CD8-positive, alpha-beta memory T cell (primary cell): ENCODE measurements around the gene BEST4. TPM values are rescaled to one million over a fixed set of nuclear protein-coding genes. Genes with fewer than 3 reads are reported as not detected.
"Not testable (repeated sequence)": the region's sequence is repeated elsewhere in the genome, so short reads cannot be mapped to it uniquely, and the experiment has no call there.

Experiments used
- CTCF ChIA-PET: fragments of 350-600 bp; sonication (Branson Sonifier 250); formaldehyde crosslinking; loops from one replicate; lab custom pipeline; 2021; ENCODE audit warnings: antibody characterized with exemption; lab: Charles Lee
- POLR2A ChIA-PET: fragments of 350-600 bp; sonication (Branson Sonifier 250); formaldehyde crosslinking; loops from one replicate; lab custom pipeline; 2021; ENCODE audit warnings: antibody characterized with exemption; lab: Charles Lee
- DNase-seq, 5 donors: peaks; one replicate each; pipeline versions ENCODE4 v3.0.0 to v3.0.0-alpha.2; 2020 to 2022; ENCODE audit warnings: mixed read lengths in 1 of 5
- H3K27ac ChIP-seq: one replicate; pipeline ENCODE4 v1.7.0; 2013; ENCODE audit warnings: low read depth, mild to moderate bottlenecking, low read length, moderate library complexity
- H3K27me3 ChIP-seq: 2 replicates; pipeline ENCODE4 v1.7.0; 2013; ENCODE audit warnings: low read length, mild to moderate bottlenecking; ENCODE audit not compliant: insufficient read depth, poor library complexity, severe bottlenecking
- H3K36me3 ChIP-seq: 2 replicates; pipeline ENCODE4 v1.7.0; 2013; ENCODE audit warnings: mild to moderate bottlenecking, low read length, moderate library complexity; ENCODE audit not compliant: insufficient read depth
- H3K4me1 ChIP-seq: 2 replicates; pipeline ENCODE4 v1.7.0; 2013; ENCODE audit warnings: mild to moderate bottlenecking, low read length, moderate library complexity; ENCODE audit not compliant: insufficient read depth
- H3K4me3 ChIP-seq: 2 replicates; pipeline ENCODE4 v1.7.0; 2013; ENCODE audit warnings: mild to moderate bottlenecking, low read length
- H3K9me3 ChIP-seq: 2 replicates; pipeline ENCODE4 v1.7.0; 2013; ENCODE audit warnings: mild to moderate bottlenecking, low read length
- H3K27ac Mint-ChIP-seq, 8 donors: one replicate each; pipeline ENCODE4 v1.8.0; 2020 to 2021; ENCODE audit warnings: mixed read lengths in 8 of 8, mild to moderate bottlenecking in 6 of 8, inconsistent platforms in 3 of 8, moderate library complexity in 3 of 8
- H3K27me3 Mint-ChIP-seq, 2 donors: one replicate each; pipeline ENCODE4 v1.8.0; 2020 to 2021; ENCODE audit warnings: mixed read lengths in 2 of 2, mild to moderate bottlenecking in 1 of 2, moderate library complexity in 1 of 2
- H3K36me3 Mint-ChIP-seq, 3 donors: one replicate each; pipeline ENCODE4 v1.8.0; 2020 to 2021; ENCODE audit warnings: mixed read lengths in 3 of 3, inconsistent platforms in 1 of 3, mild to moderate bottlenecking in 1 of 3
- H3K4me1 Mint-ChIP-seq, 3 donors: one replicate each; pipeline ENCODE4 v1.8.0; 2020 to 2021; ENCODE audit warnings: mixed read lengths in 3 of 3, inconsistent platforms in 1 of 3, mild to moderate bottlenecking in 1 of 3
- H3K4me3 Mint-ChIP-seq, 7 donors: one replicate each; pipeline ENCODE4 v1.8.0; 2020 to 2021; ENCODE audit warnings: mixed read lengths in 7 of 7, mild to moderate bottlenecking in 6 of 7, moderate library complexity in 4 of 7, inconsistent platforms in 2 of 7
- H3K9me3 Mint-ChIP-seq, 5 donors: one replicate each; pipeline ENCODE4 v1.8.0; 2020 to 2022; ENCODE audit warnings: mixed read lengths in 5 of 5, mild to moderate bottlenecking in 3 of 5, moderate library complexity in 2 of 5, inconsistent platforms in 1 of 5
- polyA plus RNA-seq: library from polyadenylated mRNA; unstranded; fragments of 300-500 nt; fragmentation: Illumina TruSeq; gene quantifications from one replicate; pipeline ENCODE4 v1.2.3, GENCODE V29; 2021
- total RNA-seq, 2 experiments: library from RNA; stranded (reverse); gene quantifications; one replicate each; pipeline ENCODE4 v1.2.3, GENCODE V29; 2021

The BEST4 gene
- total and polyA plus RNA-seq, 3 experiments from 2014 or later: 0.54 to 1.4 (median 1.2) TPM

DNA sequence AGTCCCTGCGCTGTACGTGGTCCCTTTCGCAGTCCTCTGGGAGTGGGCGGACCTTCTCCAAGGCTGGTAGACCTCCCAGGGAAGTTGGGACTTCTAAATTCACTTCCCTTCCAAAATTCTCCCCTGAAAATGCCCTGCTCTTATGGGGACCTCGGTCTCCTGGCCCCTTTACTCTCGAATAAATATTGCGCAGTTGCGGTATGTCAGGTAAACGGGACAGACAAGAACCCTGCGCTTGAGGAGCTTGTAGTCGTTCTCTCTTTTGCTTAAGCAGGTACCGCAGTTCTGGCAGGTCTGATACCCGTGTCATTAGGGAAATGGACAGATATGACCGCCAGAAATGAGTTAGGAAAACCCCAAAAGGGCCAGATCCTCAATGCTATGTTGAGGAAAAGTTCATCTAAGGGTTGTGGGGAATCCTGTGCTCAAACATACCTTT is 47.8 kb downstream of the BEST4 start:
- peak overlapping the region; percentile 84 for H3K27ac ChIP-seq
- Mint-ChIP-seq H3K4me1 (peaks cover 15 to 21% (median 20%) of the 10 kb centered on the region in 3 donors), H3K27ac (peak overlapping the region; percentile 33 to 98 (median 96)), H3K9me3 (no peaks in the 10 kb centered on the region), H3K27me3 (no peaks in the 10 kb centered on the region), H3K4me3 (peak overlapping the region; percentile 93 to 95 (median 94)), H3K36me3 (peaks cover 0 to 4% (median 0%) of the 10 kb centered on the region in 3 donors)
- H3K9me3 ChIP-seq: no peaks in the 10 kb centered on the region
- DNase-seq: no peak
- CTCF ChIA-PET: interaction anchor here (1.6 kb wide), 1 partner anchor 69 kb away, joined by 4 read pairs; the partner anchor contains the start of gene BTBD19
- peak overlapping the region; percentile 95 for H3K4me3 ChIP-seq
- H3K4me1 ChIP-seq: peaks cover 12% of the 10 kb centered on the region
- no peaks in the 10 kb centered on the region for H3K27me3 ChIP-seq
- H3K36me3 ChIP-seq: no peaks in the 10 kb centered on the region
- POLR2A ChIA-PET: interaction anchor here (0.7 to 1.5 kb wide), 2 partner anchors 11 to 36 kb away, joined by 4 read pairs; partner anchors contain the start of gene RPS8

GRCh38 chr1:44739307-44740178 is 48.4 kb downstream of the BEST4 start, which contains the start of gene KIF2C:
Gene KIF2C (plus strand): TSS chr1:44739837. CDS start chr1:44739933, 96 bp downstream.
- POLR2A ChIA-PET: interaction anchor here (0.6 to 0.7 kb wide), 2 partner anchors 10 kb away, joined by 4 read pairs; no protein-coding TSS in a partner anchor
- CTCF ChIA-PET: interaction anchor here (1.2 to 1.6 kb wide), 2 partner anchors 10 to 69 kb away, joined by 4 read pairs; partner anchors contain the start of gene BTBD19
- peaks cover 15 to 21% (median 20%) of the 10 kb centered on the region in 3 donors for H3K4me1 Mint-ChIP-seq

GRCh38 chr1:44738953-44739306 is 49.0 kb downstream of the BEST4 start:
- not testable (repeated sequence) for H3K9me3 Mint-ChIP-seq, H3K27me3 Mint-ChIP-seq, H3K27me3 ChIP-seq, H3K36me3 Mint-ChIP-seq, DNase-seq, H3K36me3 ChIP-seq, H3K9me3 ChIP-seq
- H3K4me1 Mint-ChIP-seq: peaks cover 15 to 21% (median 20%) of the 10 kb centered on the region in 3 donors
- Histone ChIP-seq H3K4me1 (peaks cover 12% of the 10 kb centered on the region), H3K4me3 (peak overlapping the region; percentile 95), H3K27ac (peak overlapping the region; percentile 84)
- peak overlapping the region; percentile 93 to 95 (median 94) for H3K4me3 Mint-ChIP-seq
- ChIA-PET CTCF (interaction anchor here (1.2 kb wide), 1 partner anchor 9 kb away, joined by 4 read pairs; no protein-coding TSS in a partner anchor), POLR2A (interaction anchor here (0.6 kb wide), 1 partner anchor 9 kb away, joined by 4 read pairs; no protein-coding TSS in a partner anchor)
- peak overlapping the region; percentile 91 to 98 (median 96) for H3K27ac Mint-ChIP-seq

More at GRCh38 chr1:44739307-44740178, 48.4 kb downstream of the BEST4 start, which contains the start of gene KIF2C:
- Mint-ChIP-seq H3K36me3 (peaks cover 0 to 4% (median 0%) of the 10 kb centered on the region in 3 donors), H3K27me3 (no peaks in the 10 kb centered on the region), H3K4me3 (peak within 1 kb of the TSS; percentile 93 to 95 (median 94)), H3K27ac (peak within 1 kb of the TSS; percentile 91 to 98 (median 96)), H3K9me3 (no peaks in the 10 kb centered on the region)
- peak within 1 kb of the TSS; percentile 95 for H3K4me3 ChIP-seq
- no peaks in the 10 kb centered on the region for H3K9me3 ChIP-seq
- peak; percentile 94 to 97 (median 94) for DNase-seq
- H3K27me3 ChIP-seq: no peaks in the 10 kb centered on the region
- no peaks in the 10 kb centered on the region for H3K36me3 ChIP-seq
- H3K27ac ChIP-seq: peak within 1 kb of the TSS; percentile 84
- peaks cover 12% of the 10 kb centered on the region for H3K4me1 ChIP-seq

DNA sequence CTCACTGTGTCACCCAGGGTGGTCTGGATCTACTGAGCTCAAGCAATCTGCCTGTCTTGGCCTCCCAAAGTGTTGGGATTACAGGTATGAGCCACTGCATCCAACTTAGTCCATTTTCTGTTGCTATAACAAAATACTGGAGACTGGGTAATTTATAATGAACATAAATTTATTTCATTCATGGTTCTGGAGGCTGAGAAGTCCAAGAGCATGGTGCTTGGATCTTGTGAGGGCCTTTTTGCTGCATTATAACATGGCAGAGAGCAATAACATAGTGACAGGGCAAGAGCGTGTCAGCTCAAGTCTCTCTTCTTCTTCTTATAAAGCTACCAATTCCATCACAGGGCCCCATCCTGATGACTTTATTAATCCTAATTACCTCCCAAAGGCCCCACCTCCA is 52.0 kb downstream of the BEST4 start:
- Histone ChIP-seq H3K4me3 (no peak overlapping the region), H3K9me3 (no peaks in the 10 kb centered on the region), H3K27me3 (no peaks in the 10 kb centered on the region), H3K36me3 (no peaks in the 10 kb centered on the region), H3K4me1 (peaks cover 12% of the 10 kb centered on the region), H3K27ac (no peak overlapping the region)
- H3K27ac Mint-ChIP-seq: peak overlapping the region in 1 of 8 donors; percentile 43
- no peaks in the 10 kb centered on the region for H3K9me3 Mint-ChIP-seq
- peaks cover 20 to 31% (median 29%) of the 10 kb centered on the region in 3 donors for H3K4me1 Mint-ChIP-seq
- H3K36me3 Mint-ChIP-seq: peaks cover 0 to 4% (median 0%) of the 10 kb centered on the region in 3 donors
- ChIA-PET CTCF (interaction anchor here (1.3 kb wide), 1 partner anchor 83 kb away, joined by 3 read pairs; no protein-coding TSS in a partner anchor), POLR2A (no interaction called here)
- H3K27me3 Mint-ChIP-seq: no peaks in the 10 kb centered on the region
- no peak for DNase-seq
- no peak overlapping the region for H3K4me3 Mint-ChIP-seq

DNA sequence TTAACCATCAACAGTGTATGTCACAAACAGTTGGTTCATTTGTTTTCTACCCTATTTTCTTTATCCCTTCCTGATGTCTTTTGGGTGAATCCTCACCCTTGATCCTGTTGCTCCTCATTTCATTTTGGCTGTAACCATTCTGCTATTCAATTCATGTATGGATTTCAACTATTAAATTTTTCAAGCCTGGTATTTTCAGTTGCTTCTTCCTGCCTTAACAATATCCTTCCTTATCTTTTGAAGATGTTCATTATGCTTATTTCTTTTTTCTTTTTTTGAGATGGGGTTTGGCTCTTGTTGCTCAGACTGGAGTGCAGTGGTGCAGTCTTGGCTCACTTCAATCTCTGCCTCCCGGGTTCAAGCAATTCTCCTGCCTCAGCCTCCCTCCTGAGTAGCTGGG is 54.2 kb downstream of the BEST4 start:
- no peak for DNase-seq
- CTCF ChIA-PET: interaction anchor here (9.8 kb wide), 1 partner anchor 18 kb away, joined by 89 read pairs; no protein-coding TSS in a partner anchor
- H3K27ac Mint-ChIP-seq: no peak overlapping the region
- POLR2A ChIA-PET: interaction anchor here (3.9 kb wide), 1 partner anchor 12 kb away, joined by 49 read pairs; no protein-coding TSS in a partner anchor
- peaks cover 19 to 28% (median 27%) of the 10 kb centered on the region in 3 donors for H3K4me1 Mint-ChIP-seq
- peak overlapping the region in 1 of 7 donors; percentile 25 for H3K4me3 Mint-ChIP-seq
- peaks cover 14% of the 10 kb centered on the region for H3K4me1 ChIP-seq
- H3K27me3 ChIP-seq: no peaks in the 10 kb centered on the region
- no peaks in the 10 kb centered on the region for H3K27me3 Mint-ChIP-seq
- no peak overlapping the region for H3K4me3 ChIP-seq
- no peaks in the 10 kb centered on the region for H3K9me3 Mint-ChIP-seq
- no peaks in the 10 kb centered on the region for H3K36me3 ChIP-seq
- H3K9me3 ChIP-seq: no peaks in the 10 kb centered on the region
- no peak overlapping the region for H3K27ac ChIP-seq
- no peaks in the 10 kb centered on the region for H3K36me3 Mint-ChIP-seq

Other genes starting within 250 kb of the BEST4 start
- 1 to 10 TPM; 2.3 to 2.5 TPM for gene TMEM53, start 113.7 kb downstream of the BEST4 start, total RNA-seq
- 7.1 TPM for gene TMEM53, start 113.7 kb downstream of the BEST4 start, polyA plus RNA-seq
- gene ARMH1, start 113.5 kb downstream of the BEST4 start, total RNA-seq: 10 to 100 TPM; 33.3 to 38.0 TPM
- gene ARMH1, start 113.5 kb downstream of the BEST4 start, polyA plus RNA-seq: 21.1 TPM
- gene RNU5D-1, start 57.0 kb downstream of the BEST4 start, total RNA-seq: not detected
- not detected for gene RNU5D-1, start 57.0 kb downstream of the BEST4 start, polyA plus RNA-seq
- 10 to 100 TPM; 40.4 to 41.4 TPM for gene KIF2C, start 48.3 kb downstream of the BEST4 start, total RNA-seq
- gene KIF2C, start 48.3 kb downstream of the BEST4 start, polyA plus RNA-seq: 0.61 TPM
- gene RPS8, start 12.6 kb downstream of the BEST4 start, total RNA-seq: 1,000 to 10,000 TPM; 2,426 to 2,465 TPM
- gene RPS8, start 12.6 kb downstream of the BEST4 start, polyA plus RNA-seq: 972 TPM
- gene PLK3, start 12.2 kb upstream of the BEST4 start, total RNA-seq: 100 to 1,000 TPM; 104 to 114 TPM
- gene PLK3, start 12.2 kb upstream of the BEST4 start, polyA plus RNA-seq: 22.5 TPM
- under 1 TPM; 0.28 to 0.31 TPM for gene DYNLT4, start 19.2 kb upstream of the BEST4 start, total RNA-seq
- gene DYNLT4, start 19.2 kb upstream of the BEST4 start, polyA plus RNA-seq: not detected
- 1 to 10 TPM; 7.3 to 7.8 TPM for gene BTBD19, start 20.4 kb upstream of the BEST4 start, total RNA-seq
- gene BTBD19, start 20.4 kb upstream of the BEST4 start, polyA plus RNA-seq: 0.24 TPM
- 1 to 10 TPM; 1.1 to 1.7 TPM for gene PTCH2, start 55.1 kb upstream of the BEST4 start, total RNA-seq
- gene PTCH2, start 55.1 kb upstream of the BEST4 start, polyA plus RNA-seq: not detected
- gene EIF2B3, start 198.4 kb upstream of the BEST4 start, total RNA-seq: 10 to 100 TPM; 49.5 to 50.6 TPM
- 22.6 TPM for gene EIF2B3, start 198.4 kb upstream of the BEST4 start, polyA plus RNA-seq
- 10 to 100 TPM; 35.4 to 36.0 TPM for gene HECTD3, start 223.2 kb upstream of the BEST4 start, total RNA-seq
- gene HECTD3, start 223.2 kb upstream of the BEST4 start, polyA plus RNA-seq: 30.1 TPM
- 10 to 100 TPM; 89.9 to 92.4 TPM for gene UROD, start 224.1 kb upstream of the BEST4 start, total RNA-seq
- gene UROD, start 224.1 kb upstream of the BEST4 start, polyA plus RNA-seq: 62.9 TPM